GM19372 (cell line): ENCODE results near the gene DPP7.

Source experiments
- ATAC-seq: cut with Tn5 transposase; IDR thresholded peaks from one replicate; pipeline ENCODE4 v1.9.1; 2021; ENCODE audit warnings: mild to moderate bottlenecking, low read depth, moderate library complexity; ENCODE audit not compliant: unreplicated experiment

Gene DPP7

DNA sequence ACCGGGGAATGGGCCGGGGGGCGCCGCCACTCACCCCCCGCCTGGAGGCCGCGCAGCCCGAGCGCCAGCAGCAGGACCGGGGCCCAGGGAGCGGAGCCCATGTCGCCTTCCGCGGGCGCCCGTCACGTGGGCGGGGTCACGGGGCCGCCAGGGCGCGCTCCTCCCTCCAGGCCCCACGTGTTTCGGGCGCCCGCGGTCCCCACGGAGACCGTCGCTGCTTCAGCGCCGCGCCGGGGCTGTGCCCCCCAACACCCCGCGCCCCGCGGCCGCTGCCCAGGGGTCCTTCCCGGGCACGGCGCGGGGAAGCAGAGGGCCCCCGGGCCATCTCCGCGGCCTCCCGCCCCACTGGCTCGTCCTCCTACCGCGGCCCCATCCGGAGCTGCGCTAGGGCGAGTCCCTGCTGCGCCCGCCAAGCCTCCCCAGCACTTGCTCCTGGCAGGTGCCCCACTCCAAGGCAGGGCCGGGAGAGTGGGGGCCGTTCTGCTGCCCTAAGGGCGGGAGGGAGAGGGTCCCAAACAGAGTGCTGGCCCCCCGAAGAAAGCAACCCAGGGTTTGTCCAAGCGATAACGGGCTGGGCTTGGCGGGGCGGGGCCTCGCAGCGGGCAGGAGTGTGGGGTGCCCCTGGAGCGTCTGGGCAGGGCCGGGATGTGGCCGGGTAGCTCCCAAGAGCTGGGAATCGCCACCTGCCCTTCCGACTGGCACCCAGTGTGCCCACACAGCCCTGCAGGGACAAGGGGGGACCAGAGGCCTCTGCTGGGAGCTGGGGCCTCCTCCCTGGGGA is at the start of gene DPP7:
Gene DPP7 (minus strand): TSS at position 121 of the 781 bp plus-strand sequence. CDS start 20 bp downstream, at position 101.
- peak; percentile 68 for ATAC-seq

DNA sequence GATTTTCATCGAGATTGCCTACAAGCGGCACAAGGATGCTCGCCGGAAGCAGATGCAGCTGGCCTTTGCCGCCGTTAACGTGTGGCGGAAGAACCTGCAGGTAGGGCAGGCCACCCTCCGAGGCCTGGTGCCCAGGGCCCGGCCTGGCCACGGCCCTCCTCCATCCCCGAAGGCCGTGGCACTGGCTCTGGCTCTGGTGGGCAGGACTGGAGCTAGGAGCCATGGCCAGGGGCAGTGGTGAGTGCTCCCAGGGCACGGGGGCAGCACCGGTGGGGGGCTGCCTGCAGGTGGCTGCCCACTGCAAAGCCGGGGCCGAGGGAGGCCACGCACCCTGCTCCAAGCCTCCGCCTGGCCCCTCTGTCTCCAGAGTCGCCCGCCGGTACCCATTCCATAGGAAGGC is 49.3 kb upstream of the DPP7 start:
- no peak for ATAC-seq

DNA sequence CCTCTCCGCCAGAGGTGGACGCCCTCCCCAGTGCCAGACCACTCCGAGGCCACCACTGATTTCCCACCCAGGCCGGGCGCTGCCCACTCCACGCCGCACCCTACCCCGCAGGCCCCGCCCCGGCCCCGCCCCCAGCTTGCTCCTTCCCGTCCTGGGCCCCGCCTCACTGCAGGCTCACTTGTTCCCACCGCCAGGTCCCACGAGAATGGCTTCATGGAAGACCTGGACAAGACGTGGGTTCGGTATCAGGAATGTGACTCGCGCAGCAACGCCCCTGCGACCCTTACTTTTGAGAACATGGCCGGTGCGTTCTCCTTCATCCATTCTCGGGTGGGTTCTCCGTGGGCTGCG is 48.8 kb upstream of the DPP7 start:
- ATAC-seq, result no peak

DNA sequence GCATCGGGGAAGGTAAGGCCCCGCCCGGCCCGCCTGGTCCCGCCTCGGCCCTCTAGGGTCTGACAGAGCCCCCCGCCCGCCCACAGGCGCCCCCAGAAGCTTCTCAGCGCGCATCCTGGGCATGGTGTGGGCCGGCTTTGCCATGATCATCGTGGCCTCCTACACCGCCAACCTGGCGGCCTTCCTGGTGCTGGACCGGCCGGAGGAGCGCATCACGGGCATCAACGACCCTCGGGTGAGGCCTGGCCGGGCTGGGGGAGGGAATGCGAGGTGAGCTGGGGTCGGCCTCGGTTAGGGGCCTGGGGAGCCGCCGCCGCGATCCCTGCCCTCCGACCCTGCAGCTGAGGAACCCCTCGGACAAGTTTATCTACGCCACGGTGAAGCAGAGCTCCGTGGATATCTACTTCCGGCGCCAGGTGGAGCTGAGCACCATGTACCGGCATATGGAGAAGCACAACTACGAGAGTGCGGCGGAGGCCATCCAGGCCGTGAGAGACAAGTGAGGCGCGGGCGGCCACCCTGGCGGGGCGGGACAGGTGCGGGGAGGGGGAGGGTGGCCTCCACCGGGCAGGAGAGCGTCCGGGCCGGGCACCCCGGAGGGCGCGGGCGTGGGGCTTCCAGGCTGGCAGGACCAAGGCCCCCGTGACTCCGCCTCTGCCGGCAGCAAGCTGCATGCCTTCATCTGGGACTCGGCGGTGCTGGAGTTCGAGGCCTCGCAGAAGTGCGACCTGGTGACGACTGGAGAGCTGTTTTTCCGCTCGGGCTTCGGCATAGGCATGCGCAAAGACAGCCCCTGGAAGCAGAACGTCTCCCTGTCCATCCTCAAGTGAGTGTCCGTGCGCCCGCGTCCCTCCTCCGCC is 48.2 kb upstream of the DPP7 start:
- ATAC-seq, result no peak

DNA sequence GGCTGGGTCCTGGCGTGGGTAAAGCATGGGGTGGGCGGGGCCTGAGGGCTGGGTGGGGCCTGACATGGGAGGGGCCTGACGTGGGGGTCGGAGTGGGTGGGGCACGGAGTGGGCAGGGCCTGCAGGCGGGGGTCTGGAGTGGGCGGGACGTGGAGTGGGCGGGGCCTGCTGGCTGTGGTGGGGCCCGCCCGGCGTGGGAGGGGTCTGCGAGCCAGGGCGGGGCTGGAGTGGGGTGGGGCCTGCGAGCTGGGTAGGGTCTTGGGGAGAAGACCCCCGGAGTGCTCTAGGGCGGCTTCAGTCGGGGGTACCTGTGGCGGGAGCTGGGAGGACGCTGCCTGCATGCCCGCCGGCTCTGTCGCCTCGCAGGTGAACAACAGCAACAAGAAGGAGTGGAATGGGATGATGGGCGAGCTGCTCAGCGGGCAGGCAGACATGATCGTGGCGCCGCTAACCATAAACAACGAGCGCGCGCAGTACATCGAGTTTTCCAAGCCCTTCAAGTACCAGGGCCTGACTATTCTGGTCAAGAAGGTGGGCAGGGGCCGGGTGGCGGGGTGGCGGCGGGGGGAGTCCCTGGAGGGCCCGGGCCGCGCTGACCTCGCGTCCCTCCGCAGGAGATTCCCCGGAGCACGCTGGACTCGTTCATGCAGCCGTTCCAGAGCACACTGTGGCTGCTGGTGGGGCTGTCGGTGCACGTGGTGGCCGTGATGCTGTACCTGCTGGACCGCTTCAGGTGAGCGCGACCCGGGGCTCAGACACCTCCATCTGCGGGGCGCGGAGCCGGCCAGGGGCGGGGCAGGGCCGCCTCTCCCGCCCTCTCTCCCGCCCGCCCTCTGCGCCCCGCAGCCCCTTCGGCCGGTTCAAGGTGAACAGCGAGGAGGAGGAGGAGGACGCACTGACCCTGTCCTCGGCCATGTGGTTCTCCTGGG is 47.3 kb upstream of the DPP7 start:
- no peak for ATAC-seq

DNA sequence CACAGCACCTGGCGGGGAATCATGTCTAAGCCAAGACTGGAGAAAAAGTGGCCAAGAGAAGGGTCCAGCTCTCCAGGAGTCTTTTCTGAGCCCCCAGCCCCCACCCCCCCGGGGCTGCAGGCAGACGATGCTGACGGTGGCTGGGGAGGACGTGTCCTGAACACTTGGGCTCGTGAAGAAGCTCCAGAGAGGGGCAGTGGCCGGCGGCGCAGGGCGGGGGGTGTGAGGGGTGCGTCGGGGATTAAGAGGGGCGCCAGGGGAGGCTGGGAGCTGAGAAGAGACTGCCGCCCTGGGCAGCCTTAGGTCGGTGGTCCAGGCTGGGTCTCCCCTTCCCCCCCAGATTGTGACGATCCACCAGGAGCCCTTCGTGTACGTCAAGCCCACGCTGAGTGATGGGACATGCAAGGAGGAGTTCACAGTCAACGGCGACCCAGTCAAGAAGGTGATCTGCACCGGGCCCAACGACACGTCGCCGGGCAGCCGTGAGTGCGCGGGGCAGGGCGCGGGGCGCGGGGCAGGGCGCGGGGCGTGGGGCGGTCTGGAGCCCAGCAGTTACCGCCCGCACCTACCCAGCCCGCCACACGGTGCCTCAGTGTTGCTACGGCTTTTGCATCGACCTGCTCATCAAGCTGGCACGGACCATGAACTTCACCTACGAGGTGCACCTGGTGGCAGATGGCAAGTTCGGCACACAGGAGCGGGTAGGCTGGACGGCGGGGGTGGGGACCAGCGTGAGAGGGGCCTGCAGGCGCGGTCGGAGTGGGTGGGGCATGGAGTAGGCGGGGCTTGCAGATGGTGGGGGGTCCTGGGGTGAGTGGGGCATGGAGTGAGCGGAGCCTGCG is 46.4 kb upstream of the DPP7 start:
- ATAC-seq, result no peak

DNA sequence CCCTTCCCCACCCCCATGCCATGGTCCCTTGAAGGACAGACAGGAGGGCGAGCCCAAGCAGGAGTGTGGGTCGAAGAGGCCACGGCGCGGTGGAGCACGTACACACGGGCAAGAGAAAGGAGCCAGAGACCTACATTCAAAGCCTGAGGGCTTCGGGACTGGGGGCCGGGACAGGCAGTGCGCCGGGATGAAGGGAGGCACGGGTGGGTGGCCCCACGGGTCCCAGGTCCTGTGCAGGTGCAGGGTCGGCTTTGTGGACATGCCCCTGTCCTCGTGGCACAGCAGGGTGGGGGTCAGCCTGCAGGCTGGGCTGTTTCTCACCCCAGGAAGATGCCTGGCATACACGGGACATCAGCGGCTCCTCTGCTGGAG is 45.5 kb upstream of the DPP7 start:
- ATAC-seq, result no peak

DNA sequence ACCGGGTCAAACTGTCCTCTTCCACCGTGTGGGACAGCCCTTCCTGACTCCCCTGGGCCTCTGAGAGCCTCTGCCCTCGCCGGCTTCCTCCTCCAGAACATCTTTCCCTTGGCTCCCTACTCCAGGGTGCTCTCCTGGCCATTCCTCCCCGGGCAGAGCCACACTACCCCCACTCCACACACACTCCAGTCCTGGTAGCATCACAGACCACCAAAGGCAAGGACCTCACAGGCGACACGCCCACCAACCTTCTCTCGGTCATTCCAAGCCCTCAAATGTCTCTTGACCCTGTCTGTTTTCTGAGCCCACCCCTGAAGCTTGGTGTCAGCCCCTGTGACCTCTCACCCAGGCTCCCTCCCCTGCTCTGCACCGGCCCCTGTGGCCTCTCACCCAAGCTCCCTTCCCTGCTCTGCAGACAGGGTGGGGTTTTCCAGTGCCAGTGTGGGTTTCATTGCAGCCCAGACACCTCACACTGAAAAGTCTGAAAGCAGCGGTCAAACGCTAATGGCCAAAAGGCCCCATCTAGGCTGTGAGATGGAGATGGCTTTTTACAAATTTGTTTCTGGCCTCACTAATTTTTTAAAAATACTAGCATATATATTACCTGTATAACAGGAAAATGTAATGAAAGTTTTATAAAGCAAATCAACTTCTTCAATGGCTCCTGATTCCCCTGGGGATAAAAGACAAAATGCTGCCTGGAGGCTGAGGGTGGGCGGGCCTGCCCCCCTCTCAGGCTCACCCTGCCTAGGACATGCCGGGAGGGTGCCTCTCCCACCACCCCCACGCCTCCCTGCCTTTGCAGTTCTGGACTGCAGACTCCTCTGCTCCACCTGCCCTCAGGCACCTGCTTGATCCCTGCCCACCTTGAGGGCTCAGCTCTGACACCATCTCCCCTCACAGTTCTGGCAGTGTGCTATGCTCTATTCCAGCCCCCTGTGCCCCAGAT is 44.8 kb upstream of the DPP7 start:
- ATAC-seq, result no peak

DNA sequence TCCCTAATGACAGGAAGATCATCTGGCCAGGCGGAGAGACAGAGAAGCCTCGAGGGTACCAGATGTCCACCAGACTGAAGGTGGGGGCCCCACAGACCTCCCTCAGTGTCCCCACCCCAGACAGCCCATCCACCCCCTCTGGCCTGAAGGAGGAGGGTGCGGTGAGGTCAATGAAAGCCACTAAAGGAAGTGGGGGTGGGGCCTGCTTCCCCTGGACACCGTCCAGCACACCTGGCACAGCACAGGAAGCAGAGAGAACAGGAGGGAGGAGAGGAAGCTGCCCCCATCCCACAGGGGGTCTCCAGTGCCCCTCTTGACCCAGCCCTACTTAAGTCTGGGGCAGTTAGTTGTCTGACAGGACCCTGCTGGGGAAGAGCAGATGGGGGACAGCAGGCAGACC is 44.1 kb upstream of the DPP7 start:
- ATAC-seq, result no peak

DNA sequence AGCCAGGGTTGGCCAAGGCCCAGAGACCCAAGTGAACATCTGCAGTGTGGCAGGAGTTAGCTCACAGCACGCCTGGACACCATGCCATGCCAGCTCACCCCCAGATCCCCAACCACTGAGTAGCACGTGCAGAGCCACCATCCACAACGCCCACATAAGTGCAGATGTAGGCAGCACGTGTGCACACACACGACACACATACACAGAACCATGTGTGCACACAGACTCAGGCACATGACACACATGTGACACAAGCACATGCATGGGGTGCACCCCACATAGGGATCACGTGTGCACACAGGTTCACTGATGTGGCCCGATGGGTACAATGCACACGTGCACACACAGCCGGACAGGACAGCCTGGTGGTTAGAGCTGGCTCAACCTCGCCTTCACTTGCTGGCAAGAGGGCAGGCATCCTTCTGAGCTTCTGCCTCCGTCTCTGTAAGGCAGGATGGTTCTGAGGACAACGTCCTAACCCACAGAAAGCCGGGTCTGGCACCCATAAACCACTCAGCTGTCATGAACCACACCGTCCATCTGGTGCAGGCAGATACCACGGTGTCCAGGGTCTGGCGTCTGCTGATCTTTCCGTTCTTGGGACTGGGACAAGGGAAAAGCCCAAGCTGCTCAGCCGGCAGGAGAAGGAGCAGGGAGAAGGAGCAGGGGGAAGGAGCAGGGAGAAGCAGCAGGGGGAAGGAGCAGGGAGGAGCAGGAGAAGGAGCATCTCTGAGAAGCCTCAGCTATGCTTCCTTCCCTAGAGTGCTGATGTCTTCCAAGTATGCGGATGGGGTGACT is 43.3 kb upstream of the DPP7 start:
- ATAC-seq, result no peak

DNA sequence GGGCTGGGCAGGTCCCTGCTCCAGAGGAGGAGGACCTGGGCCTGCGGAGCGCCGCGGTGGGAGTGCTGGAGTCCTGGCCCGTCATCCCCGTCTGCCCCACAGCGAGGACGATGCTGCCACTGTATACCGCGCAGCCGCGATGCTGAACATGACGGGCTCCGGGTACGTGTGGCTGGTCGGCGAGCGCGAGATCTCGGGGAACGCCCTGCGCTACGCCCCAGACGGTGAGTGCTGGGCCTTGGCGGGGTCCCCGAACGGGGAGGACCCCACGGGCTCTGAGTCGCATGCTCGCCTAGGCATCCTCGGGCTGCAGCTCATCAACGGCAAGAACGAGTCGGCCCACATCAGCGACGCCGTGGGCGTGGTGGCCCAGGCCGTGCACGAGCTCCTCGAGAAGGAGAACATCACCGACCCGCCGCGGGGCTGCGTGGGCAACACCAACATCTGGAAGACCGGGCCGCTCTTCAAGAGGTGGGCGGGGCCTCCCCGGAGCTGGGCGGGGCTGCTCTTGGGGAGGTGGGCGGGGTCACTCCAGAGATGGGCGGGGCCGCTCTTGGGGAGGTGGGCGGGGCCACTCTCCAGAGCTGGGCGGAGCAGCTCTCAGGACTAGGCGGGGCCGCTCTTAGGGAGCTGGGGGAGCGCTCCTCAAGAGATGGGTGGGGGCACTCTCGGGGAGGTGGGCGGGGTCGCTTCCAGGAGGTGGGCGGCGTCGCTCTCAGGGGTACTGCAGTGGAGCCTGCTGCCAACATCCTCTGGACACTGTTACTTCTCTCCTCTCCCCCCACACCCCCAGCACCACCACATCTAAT is 42.2 kb upstream of the DPP7 start:
- ATAC-seq, result no peak

DNA sequence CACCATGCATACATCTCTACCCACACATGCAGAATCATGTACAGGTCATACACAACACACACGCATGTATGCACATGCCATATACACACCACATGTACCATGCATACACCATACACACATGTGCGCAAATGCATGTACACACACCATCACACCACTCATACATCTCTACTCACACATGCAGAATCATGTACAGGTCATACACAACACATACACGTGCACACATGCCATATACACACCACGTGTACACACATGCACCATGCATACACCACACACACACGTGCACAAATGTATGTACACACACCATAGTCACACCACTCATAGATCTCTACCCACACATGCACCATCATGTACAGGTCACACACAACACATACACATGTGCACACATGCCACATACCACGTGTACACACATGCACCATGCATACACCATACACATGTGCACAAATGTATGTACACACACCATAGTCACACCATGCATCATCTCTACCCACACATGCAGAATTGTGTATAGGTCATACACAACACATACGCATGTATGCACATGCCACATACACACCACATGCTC is 38.4 kb upstream of the DPP7 start:
- ATAC-seq, result no peak

DNA sequence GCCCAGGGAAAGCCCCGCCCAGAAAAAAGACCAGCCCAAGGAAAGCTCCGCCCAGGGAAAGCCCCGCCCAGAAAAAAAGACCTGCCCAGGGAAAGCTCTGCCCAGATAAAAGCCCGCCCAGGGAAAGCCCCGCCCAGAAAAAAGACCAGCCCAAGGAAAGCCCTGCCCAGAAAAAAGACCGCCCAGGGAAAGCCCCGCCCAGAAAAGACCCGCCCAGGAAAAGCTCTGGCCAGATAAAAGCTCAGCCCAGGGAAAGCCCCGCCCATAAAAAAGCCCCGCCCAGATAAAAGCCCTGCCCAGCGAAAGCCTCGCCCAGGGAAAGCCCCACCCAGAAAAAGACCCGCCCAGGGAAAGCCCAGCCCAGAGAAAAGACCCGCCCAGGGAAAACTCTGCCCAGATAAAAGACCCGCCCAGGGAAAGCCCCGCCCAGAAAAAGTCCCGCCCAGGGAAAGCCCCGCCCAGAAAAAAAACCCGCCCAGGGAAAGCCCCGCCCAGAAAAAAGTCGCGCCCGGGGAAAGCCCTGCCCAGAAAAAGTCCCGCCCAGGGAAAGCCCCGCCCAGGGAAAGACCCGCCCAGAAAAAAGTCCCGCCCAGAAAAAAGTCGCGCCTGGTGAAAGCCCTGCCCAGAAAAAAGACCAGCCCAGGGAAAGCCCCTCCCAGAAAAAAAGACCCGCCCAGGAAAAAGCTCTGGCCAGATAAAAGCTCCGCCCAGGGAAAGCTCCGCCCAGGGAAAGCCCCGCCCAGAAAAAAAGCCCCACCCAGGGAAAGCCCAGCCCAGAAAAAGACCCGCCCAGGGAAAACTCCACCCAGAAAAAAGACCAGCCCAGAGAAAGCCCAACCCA is 36.3 kb upstream of the DPP7 start:
- peak; percentile 51 for ATAC-seq

DNA sequence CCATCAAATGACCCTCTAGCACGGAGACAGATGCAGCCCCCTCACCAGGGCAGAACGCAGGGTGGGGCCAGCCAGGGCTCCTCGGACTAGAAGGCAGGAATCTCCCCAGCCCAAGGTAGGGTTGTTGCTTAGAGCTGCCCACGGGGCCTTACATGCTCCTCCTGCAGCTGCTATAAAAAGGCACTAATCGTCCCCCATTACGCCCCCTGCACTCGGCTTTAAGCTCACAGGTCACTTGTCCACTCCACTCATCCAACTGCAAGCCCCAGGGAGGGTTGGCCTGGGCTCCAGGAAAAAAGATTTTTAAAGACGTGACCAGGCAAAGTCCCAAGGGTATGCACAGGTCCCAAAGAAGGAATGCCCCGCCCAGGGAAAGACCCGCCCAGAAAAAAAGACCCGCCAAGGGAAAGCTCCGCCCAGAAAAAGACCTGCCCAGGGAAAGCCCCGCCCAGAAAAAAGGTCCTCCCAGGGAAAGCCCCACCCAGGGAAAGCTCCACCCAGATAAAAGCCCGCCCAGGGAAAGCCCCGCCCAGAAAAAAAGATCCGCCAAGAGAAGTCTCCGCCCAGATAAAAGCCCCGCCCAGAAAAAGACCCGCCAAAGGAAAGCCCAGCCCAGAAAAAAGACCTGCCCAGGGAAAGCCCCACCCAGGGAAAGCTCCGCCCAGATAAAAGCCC is 35.5 kb upstream of the DPP7 start:
- ATAC-seq, result peak; percentile 7

DNA sequence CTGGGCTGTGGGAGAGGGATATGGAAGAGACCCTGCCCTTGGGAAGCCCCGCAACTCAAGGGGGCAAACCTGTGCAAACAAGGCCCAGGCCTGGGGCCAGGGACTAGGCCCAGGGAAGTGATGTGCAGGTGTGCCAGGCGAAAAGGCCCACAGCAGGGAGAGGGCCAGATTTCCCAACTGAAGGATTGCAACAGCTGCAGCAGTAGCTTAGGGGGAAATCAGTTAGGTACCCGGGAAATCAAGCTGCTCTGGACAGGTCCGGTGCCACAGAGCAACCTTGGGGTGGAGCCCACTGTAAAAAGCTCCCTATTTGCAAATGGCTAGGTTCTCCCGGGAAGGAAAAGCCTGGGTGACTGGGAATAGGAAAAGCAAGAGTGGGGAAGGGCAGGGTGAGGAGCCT is 34.8 kb upstream of the DPP7 start:
- no peak for ATAC-seq

DNA sequence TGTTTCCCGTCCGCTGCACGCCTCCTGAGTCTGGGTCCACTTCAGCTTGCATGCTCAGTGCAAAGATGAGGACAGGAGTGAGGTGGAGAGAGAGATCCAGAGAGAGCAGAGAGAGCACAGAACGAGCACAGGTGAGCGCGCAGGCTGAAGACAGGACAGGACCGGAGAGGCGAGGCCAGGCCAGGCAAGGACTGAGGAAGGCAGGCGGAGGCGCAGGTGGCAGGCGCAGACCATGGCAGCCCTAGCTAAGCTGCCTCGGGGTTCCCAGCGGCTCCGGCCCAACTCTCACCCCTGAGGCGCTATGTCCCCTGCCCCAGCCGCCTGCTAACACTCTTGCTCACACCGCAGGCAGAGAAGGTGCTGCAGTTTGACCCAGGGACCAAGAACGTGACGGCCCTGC is 34.1 kb upstream of the DPP7 start:
- no peak for ATAC-seq
